Natural killer cell (primary cell): ENCODE measurements around the gene HSPG2. TPM values are rescaled to one million over a fixed set of nuclear protein-coding genes. Genes with fewer than 3 reads are reported as not detected.

Source experiments
- ATAC-seq, 3 donors: fragments of 150-1000 bp in 2 of 3; fragments of 200-7000 bp in 1 of 3; cut with Tn5 transposase; 1 replicate in 1 of 3; 2 replicates in 2 of 3; pipeline ENCODE4 v1.10.0; 2021; ENCODE audit warnings: mild to moderate bottlenecking in 2 of 3, moderate library complexity in 2 of 3
- DNase-seq, 2 donors: peaks; one replicate each; pipeline versions ENCODE4 v3.0.0 to v3.0.0-alpha.2; 2013 to 2021; ENCODE audit warnings: mixed read lengths in 1 of 2
- H3K27ac ChIP-seq: one replicate; pipeline ENCODE4 v1.5.1; 2013; ENCODE audit warnings: mild to moderate bottlenecking, low read length
- H3K27me3 ChIP-seq: one replicate; pipeline ENCODE4 v1.6.1; 2013; ENCODE audit warnings: low read length; ENCODE audit not compliant: control insufficient read depth, insufficient read depth
- H3K36me3 ChIP-seq: one replicate; pipeline ENCODE4 v1.6.1; 2013; ENCODE audit warnings: low read length; ENCODE audit not compliant: control insufficient read depth, insufficient read depth
- H3K4me1 ChIP-seq: one replicate; pipeline ENCODE4 v1.6.1; 2013; ENCODE audit warnings: low read length; ENCODE audit not compliant: control insufficient read depth, insufficient read depth
- H3K4me3 ChIP-seq: one replicate; pipeline ENCODE4 v1.5.1; 2013; ENCODE audit warnings: low read length
- H3K9me3 ChIP-seq: one replicate; pipeline ENCODE4 v1.6.1; 2013; ENCODE audit warnings: low read length; ENCODE audit not compliant: control insufficient read depth, insufficient read depth
- H3K27ac Mint-ChIP-seq, 2 donors: one replicate each; pipeline ENCODE4 v1.8.0; 2022; ENCODE audit warnings: mild to moderate bottlenecking in 2 of 2, mixed read lengths in 2 of 2, moderate library complexity in 1 of 2
- H3K27me3 Mint-ChIP-seq, 2 donors: one replicate each; pipeline ENCODE4 v1.8.0; 2022; ENCODE audit warnings: low read depth in 2 of 2, mixed read lengths in 2 of 2
- H3K36me3 Mint-ChIP-seq: one replicate; pipeline ENCODE4 v1.8.0; 2022; ENCODE audit warnings: mixed read lengths
- H3K4me1 Mint-ChIP-seq, 2 donors: one replicate each; pipeline ENCODE4 v1.8.0; 2022; ENCODE audit warnings: mixed read lengths in 2 of 2
- H3K4me3 Mint-ChIP-seq: one replicate; pipeline ENCODE4 v1.8.0; 2022; ENCODE audit warnings: mild to moderate bottlenecking, moderate library complexity, mixed read lengths
- H3K9me3 Mint-ChIP-seq, 2 donors: one replicate each; pipeline ENCODE4 v1.8.0; 2022; ENCODE audit warnings: mixed read lengths in 2 of 2
- WGBS: methylation state at CpG from one replicate; pipeline ENCODE4 v1.1.7; 2013; ENCODE audit warnings: missing lambda C conversion rate; ENCODE audit not compliant: insufficient coverage; 5-methylcytosine and 5-hydroxymethylcytosine counted together
- intact Hi-C: fragments of 100-400 bp; cut with micrococcal nuclease; formaldehyde crosslinking; loops from one replicate; pipeline ENCODE4 v1.14.2; 2022
- total RNA-seq, 4 donors: library from RNA; stranded (reverse); fragments of 120-200 nt in 1 of 4; gene quantifications; one replicate each; pipeline versions ENCODE4 v1.2.3 to v1.2.4, GENCODE V29; 2013 to 2022
- TF ChIP-seq, protein P1 (sequence below): fragments of 200-600 bp; IDR thresholded peaks from one replicate; pipeline ENCODE4 v1.8.0; 2022; ENCODE audit warnings: antibody characterized with exemption

The HSPG2 gene
- total RNA-seq, 3 donors from 2014 or later (not counting 1 experiment from before 2014, with no cell fraction given) = 0.54 to 0.93 (median 0.90) TPM

DNA sequence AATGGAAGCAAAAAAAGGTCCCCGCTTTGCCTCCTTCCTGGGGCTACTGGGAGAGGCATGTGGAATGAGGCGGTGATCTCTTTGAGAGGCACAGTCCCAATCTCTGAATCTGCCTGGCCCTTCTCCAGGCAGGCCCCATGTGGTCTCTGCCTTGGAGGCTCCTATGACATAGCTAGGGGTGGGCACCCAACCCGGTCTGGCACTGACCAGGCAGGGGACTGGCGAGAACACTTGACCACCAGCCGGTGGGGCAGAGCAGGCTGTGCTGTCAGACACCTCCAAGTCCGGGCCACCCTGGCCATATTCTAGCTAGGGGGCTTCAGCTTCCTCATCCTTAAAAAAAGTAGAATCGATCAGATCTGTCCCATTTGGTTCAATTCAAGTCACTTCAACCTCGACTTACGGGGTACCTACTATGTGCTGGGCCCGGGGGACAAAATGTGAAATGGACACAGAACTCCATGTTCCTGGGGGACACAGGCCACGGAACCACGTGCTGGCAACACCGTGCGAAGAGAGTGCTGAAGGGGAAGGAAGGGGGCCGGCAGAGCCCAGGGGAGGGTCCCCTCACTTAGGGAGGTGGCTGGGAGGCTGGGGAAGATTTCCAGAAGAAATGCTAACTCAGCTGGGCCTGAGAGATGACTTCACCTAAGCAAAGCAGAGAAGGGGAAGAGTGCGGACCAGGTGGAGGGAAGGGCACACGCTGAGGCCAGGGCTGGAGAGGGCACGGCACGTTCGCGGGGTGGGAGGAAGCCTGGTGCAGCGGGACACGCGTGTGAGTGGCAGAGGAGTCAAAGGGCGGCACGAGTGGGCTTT lies 33.3 kb downstream of the HSPG2 start:
- no peaks in the 10 kb centered on the region for H3K4me1 ChIP-seq
- H3K36me3 ChIP-seq = no peaks in the 10 kb centered on the region
- no peak overlapping the region for H3K27ac ChIP-seq
- intact Hi-C loops = no loop called here
- Mint-ChIP-seq H3K4me3 (no peak overlapping the region), H3K36me3 (no peaks in the 10 kb centered on the region), H3K27ac (no peak overlapping the region), H3K4me1 (no peaks in the 10 kb centered on the region), H3K9me3 (no peaks in the 10 kb centered on the region), H3K27me3 (no peaks in the 10 kb centered on the region)
- H3K9me3 ChIP-seq = no peaks in the 10 kb centered on the region
- TF ChIP-seq, protein P1, sequence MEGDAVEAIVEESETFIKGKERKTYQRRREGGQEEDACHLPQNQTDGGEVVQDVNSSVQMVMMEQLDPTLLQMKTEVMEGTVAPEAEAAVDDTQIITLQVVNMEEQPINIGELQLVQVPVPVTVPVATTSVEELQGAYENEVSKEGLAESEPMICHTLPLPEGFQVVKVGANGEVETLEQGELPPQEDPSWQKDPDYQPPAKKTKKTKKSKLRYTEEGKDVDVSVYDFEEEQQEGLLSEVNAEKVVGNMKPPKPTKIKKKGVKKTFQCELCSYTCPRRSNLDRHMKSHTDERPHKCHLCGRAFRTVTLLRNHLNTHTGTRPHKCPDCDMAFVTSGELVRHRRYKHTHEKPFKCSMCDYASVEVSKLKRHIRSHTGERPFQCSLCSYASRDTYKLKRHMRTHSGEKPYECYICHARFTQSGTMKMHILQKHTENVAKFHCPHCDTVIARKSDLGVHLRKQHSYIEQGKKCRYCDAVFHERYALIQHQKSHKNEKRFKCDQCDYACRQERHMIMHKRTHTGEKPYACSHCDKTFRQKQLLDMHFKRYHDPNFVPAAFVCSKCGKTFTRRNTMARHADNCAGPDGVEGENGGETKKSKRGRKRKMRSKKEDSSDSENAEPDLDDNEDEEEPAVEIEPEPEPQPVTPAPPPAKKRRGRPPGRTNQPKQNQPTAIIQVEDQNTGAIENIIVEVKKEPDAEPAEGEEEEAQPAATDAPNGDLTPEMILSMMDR = no peak
- H3K27me3 ChIP-seq = no peaks in the 10 kb centered on the region
- no peak for DNase-seq
- 78% methylated on average over 26 of the region's 26 CpGs for WGBS
- H3K4me3 ChIP-seq = no peak overlapping the region
- ATAC-seq = no peak

DNA sequence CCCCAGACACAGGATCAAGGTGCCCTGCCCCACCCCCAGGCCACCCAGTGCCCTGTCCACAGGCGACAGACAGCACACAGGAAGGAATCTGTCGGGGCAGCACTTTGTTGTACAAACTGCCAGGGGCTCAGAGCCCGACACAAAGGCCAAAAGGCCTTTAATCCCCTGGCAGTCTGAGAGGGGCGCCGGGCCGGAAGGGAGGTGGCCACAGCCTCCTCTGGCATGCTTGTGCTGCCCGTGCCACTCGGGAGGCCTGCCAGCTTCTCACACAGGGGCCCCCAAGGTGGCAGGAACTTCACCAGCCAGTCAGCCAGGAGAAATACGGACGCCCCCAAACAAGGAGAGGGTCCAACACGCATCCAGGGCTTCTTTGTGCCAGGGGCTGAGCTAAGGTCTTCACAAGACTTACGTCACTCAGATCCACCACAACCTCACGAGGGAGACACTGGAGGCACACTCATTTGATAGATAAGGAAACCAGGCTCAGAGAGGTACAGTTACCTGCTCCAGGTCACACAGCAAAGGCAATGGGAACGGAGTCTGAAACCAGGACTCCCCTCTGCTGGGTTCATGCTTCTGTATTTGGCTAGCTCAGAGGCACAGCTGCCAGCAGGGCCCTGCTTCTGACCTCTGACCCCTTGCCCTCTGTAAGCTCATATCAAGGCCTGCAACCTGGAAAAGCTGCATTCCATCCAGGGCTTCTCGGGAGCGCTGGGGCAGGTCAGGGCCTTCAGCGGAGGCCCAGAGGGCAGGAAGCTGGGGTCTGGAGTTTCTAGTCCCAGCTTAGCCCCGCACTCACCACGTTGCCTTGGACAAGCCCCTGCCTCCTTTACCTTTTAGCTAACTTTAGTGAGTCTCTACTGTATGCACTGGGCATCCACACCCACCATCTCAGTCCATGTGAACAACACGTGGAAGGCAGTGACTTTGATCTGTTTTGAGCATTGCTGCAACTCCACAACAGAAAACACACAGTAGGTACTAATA lies 34.8 kb downstream of the HSPG2 start:
- ATAC-seq (no peak), DNase-seq (no peak)
- intact Hi-C loops = no loop called here
- no peaks in the 10 kb centered on the region for H3K4me1 Mint-ChIP-seq
- 50% methylated on average over 20 of the region's 20 CpGs for WGBS
- TF ChIP-seq, protein P1 = no peak
- Histone ChIP-seq H3K9me3 (no peaks in the 10 kb centered on the region), H3K27me3 (no peaks in the 10 kb centered on the region), H3K4me1 (no peaks in the 10 kb centered on the region), H3K27ac (no peak overlapping the region), H3K36me3 (no peaks in the 10 kb centered on the region), H3K4me3 (no peak overlapping the region)
- H3K27ac Mint-ChIP-seq = no peak overlapping the region
- no peaks in the 10 kb centered on the region for H3K9me3 Mint-ChIP-seq
- H3K4me3 Mint-ChIP-seq = no peak overlapping the region
- no peaks in the 10 kb centered on the region for H3K36me3 Mint-ChIP-seq
- no peaks in the 10 kb centered on the region for H3K27me3 Mint-ChIP-seq

DNA sequence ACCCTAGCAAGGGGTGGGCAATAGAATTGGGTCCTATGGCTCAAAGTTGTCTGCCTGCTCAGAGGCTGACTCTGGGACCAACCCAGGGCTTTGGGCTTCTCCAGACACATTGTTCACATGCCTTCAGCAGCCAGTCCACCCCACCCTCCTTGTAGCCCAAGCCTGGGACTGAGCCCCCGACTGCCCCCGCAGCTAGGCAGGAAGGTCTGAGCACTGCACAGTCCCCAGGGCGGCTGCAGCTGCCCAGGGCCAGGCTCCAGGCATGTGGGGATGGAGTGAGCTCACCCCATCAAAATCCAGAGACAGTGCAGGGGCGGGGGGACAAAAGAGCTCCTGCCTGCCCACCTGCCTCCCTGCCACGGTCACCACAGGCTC lies 35.6 kb downstream of the HSPG2 start:
- no peak overlapping the region for H3K4me3 Mint-ChIP-seq
- ATAC-seq = no peak
- no peaks in the 10 kb centered on the region for H3K36me3 Mint-ChIP-seq
- TF ChIP-seq, protein P1 = no peak
- Histone ChIP-seq H3K27ac (no peak overlapping the region), H3K36me3 (no peaks in the 10 kb centered on the region), H3K9me3 (no peaks in the 10 kb centered on the region), H3K4me3 (no peak overlapping the region), H3K27me3 (no peaks in the 10 kb centered on the region), H3K4me1 (no peaks in the 10 kb centered on the region)
- intact Hi-C loops = no loop called here
- no peak overlapping the region for H3K27ac Mint-ChIP-seq
- H3K4me1 Mint-ChIP-seq = no peaks in the 10 kb centered on the region
- 76% methylated on average over 5 of the region's 5 CpGs for WGBS
- no peaks in the 10 kb centered on the region for H3K27me3 Mint-ChIP-seq
- H3K9me3 Mint-ChIP-seq = no peaks in the 10 kb centered on the region
- DNase-seq = no peak
